ENCODE data around the gene CAMK1G. TPM values are rescaled to one million over a fixed set of nuclear protein-coding genes. Genes with fewer than 3 reads are reported as not detected.
A peak's percentile ranks its signal among the peaks of the same experiment; 100 is the strongest.

CAMK1G gene
- total and polyA plus RNA-seq, 5 donors = 0.07 to 0.20 TPM; not detected in 3

GRCh38 chr1:209643285-209644020 is 59.9 kb downstream of the CAMK1G start:
- intact Hi-C loops (cut with DNase I) = loop anchor here in 1 of 4 donors (5.0 kb wide), 1 partner anchor 44 kb away; no protein-coding TSS in a partner anchor
- H3K4me3 ChIP-seq (ENCODE audit: low read length) = no peak overlapping the region
- H3K27me3 ChIP-seq (ENCODE audit: control insufficient read depth, insufficient read depth) = no peaks in the 10 kb centered on the region
- peak overlapping the region; percentile 81 for H3K27ac ChIP-seq (ENCODE audit: low read length)
- H3K9me3 ChIP-seq (ENCODE audit: control insufficient read depth, low read length) = no peaks in the 10 kb centered on the region
- ATAC-seq (peak; percentile 71 to 80), DNase-seq (peak; percentile 79 to 94 (median 90))
- peaks cover 37% of the 10 kb centered on the region for H3K4me1 ChIP-seq (ENCODE audit: control insufficient read depth, insufficient read depth, low read length)
- WGBS = 3% methylated on average over 2 of the region's 2 CpGs

DNA sequence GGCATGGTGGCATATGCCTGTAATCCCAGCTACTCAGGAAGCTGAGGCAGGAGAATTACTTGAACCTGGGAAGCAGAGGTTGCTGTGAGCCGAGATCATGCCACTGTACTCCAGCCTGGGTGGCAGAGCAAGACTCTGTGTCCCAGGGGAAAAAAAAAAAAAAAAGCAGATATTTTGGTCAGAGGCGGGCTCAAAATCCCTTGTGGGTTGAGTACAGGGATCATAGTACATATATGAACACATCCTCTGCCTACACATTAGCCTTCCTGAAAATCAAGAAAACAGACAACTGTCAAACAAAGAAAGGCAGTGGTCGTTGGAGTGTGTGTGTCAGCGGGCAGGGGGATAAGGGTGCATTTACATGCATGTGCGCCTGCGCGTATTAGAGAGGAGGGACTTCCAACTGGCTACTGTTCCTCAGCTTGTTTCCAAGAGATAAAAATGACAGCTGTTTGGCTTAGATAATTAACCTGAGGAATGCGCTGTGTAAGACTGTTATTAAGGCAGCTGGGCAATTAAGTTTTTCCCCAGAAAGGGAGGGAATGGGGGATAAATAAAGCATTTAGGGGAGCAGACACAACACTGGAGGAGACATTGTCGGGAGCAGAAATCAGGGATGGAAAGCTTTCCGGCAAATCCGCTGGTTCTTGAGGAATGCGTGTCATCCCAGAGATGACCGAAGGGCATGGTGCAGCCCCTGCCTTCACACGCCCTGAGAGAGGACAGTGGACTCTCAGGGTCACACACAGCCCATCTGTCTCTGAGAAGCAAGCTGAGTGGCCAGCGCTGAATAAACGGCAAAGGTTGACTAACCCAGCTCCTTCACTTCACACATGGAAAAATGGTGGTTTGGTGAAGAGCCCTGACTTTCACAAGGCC is 62.3 kb downstream of the CAMK1G start:
- Histone ChIP-seq H3K27ac (ENCODE audit: low read length) (peak overlapping the region; percentile 71), H3K27me3 (ENCODE audit: control insufficient read depth, insufficient read depth) (no peaks in the 10 kb centered on the region), H3K9me3 (ENCODE audit: control insufficient read depth, low read length) (no peaks in the 10 kb centered on the region), H3K4me3 (ENCODE audit: low read length) (no peak overlapping the region), H3K4me1 (ENCODE audit: control insufficient read depth, insufficient read depth, low read length) (peaks cover 43% of the 10 kb centered on the region)
- 39% methylated on average over 16 of the region's 16 CpGs for WGBS
- peak in 2 of 3 donors; percentile 75 to 76 for DNase-seq
- ATAC-seq = peak in 1 of 2 donors; percentile 17
- intact Hi-C loops (cut with DNase I) = no loop called here

DNA sequence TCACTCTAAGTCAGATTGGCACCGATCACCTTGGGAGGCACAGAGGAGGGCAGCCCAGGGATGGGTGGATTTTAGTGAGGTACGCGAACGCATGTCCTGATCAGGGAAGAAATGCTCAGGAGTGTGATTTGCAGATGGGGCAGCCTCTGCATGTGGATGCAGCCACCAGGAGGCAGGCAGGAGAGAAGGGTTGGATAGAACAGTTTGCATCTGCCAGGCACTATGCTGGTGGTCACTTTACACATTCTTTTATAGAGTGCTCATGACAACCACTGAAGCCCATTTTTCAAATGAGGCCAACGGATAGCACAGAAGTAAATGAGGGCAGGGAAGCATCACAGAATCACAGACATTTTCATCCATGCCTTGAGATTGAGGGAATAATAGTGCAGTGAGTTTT is 63.0 kb downstream of the CAMK1G start:
- intact Hi-C loops (cut with DNase I) = no loop called here
- Histone ChIP-seq H3K9me3 (ENCODE audit: control insufficient read depth, low read length) (no peaks in the 10 kb centered on the region), H3K27ac (ENCODE audit: low read length) (peak overlapping the region; percentile 34), H3K4me3 (ENCODE audit: low read length) (no peak overlapping the region), H3K4me1 (ENCODE audit: control insufficient read depth, insufficient read depth, low read length) (peaks cover 45% of the 10 kb centered on the region), H3K27me3 (ENCODE audit: control insufficient read depth, insufficient read depth) (no peaks in the 10 kb centered on the region)
- no peak for ATAC-seq
- WGBS = 92% methylated on average over 5 of the region's 5 CpGs
- no peak for DNase-seq

DNA sequence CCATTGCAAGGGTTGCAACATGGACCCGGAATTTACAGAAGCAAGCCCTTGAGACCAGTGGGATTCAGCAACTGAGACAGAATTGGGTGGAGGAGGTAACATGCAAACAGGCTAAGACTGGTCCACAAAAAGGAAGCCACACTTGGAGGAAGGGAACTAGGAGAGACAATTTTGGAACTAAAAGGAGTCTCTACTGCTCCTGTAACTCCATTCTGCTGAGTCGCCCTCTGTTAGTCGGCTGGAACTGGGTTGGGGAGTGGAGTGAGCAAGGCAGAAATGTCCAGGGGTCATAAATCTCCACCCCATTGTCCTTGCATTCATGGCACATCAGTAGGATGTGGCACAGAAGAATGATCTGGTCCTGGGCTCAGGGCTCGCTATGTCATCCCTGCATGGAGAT is 63.6 kb downstream of the CAMK1G start:
- intact Hi-C loops (cut with DNase I) = no loop called here
- H3K27ac ChIP-seq (ENCODE audit: low read length) = no peak overlapping the region

GRCh38 chr1:209648346-209648745 is 64.8 kb downstream of the CAMK1G start:
- ATAC-seq (no peak), DNase-seq (no peak)
- Histone ChIP-seq H3K27ac (ENCODE audit: low read length) (no peak overlapping the region), H3K9me3 (ENCODE audit: control insufficient read depth, low read length) (no peaks in the 10 kb centered on the region), H3K27me3 (ENCODE audit: control insufficient read depth, insufficient read depth) (no peaks in the 10 kb centered on the region), H3K4me3 (ENCODE audit: low read length) (no peak overlapping the region), H3K4me1 (ENCODE audit: control insufficient read depth, insufficient read depth, low read length) (peaks cover 41% of the 10 kb centered on the region)
- intact Hi-C loops (cut with DNase I) = no loop called here

More for the DNA sequence above, 63.6 kb downstream of the CAMK1G start:
- no peak overlapping the region for H3K4me3 ChIP-seq (ENCODE audit: low read length)
- WGBS = 67% methylated on average over 4 of the region's 4 CpGs
- peaks cover 43% of the 10 kb centered on the region for H3K4me1 ChIP-seq (ENCODE audit: control insufficient read depth, insufficient read depth, low read length)
- ATAC-seq = no peak
- no peaks in the 10 kb centered on the region for H3K27me3 ChIP-seq (ENCODE audit: control insufficient read depth, insufficient read depth)
- no peaks in the 10 kb centered on the region for H3K9me3 ChIP-seq (ENCODE audit: control insufficient read depth, low read length)
- no peak for DNase-seq

DNA sequence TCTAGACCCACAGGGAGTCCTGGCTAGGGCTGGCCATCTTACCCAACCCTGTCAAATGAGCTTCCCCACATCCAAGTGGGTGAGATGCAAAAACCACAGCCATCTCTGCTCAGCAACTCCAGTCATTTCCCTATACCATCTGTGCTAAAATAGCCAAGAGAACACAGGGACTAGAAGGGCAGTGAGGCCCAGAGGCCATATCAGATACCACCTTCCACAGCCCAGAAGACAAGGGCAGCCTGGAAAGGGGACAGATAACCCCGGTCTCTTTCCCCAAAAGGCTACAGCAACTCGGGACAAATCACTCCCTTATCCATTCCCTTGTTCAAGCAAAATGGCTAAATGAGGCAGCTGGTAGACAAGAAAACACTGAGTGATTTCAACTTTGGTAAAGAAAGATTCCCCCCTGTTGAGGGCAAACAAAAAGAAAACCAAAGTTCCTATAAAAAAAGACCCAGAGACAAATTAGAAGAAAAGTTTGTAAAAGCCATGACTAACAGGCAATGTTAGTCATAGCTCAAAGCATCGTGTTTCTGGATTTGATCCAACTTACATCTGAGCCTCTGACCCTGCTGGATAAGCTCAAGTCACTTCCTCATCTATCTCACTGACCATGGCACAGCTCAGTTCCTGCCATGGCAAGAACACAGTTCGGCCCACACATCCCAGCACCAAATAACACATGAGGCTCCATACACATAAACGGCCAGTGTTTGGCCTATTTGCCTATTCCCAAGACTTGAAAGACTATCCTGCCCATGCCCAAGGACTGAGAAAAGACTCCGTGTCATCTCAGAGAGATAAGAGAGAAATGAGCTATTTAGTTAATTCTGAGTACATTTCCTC is 65.6 kb downstream of the CAMK1G start:
- intact Hi-C loops (cut with DNase I) = no loop called here
- 30% methylated on average over 6 of the region's 6 CpGs for WGBS
- Histone ChIP-seq H3K27me3 (ENCODE audit: control insufficient read depth, insufficient read depth) (no peaks in the 10 kb centered on the region), H3K9me3 (ENCODE audit: control insufficient read depth, low read length) (no peaks in the 10 kb centered on the region), H3K4me1 (ENCODE audit: control insufficient read depth, insufficient read depth, low read length) (peaks cover 39% of the 10 kb centered on the region), H3K4me3 (ENCODE audit: low read length) (no peak overlapping the region), H3K27ac (ENCODE audit: low read length) (peak overlapping the region; percentile 32)
- ATAC-seq (peak; percentile 53 to 83), DNase-seq (peak in 1 of 3 donors; percentile 47)

DNA sequence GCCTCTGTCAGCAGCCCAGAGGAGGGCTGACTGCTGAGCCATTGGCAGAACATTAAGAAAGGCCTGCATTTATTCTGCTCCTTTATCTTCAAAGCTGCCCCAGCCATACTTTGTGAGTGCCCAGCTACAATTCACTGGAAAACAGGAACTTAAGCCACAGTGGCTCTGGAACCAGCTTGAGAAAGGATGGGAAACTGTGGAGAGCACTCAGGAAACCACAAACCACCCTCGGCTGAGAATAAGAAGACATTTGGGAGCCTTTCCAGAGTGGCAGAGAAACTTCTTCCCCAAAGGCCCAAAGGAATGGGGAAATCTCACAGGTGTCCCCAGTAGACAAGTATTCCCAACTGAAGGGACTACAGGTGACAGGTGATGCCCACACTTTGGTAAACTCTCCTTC is 66.9 kb downstream of the CAMK1G start:
- 77% methylated on average over 1 of the region's 1 CpG for WGBS
- Histone ChIP-seq H3K9me3 (ENCODE audit: control insufficient read depth, low read length) (no peaks in the 10 kb centered on the region), H3K4me3 (ENCODE audit: low read length) (no peak overlapping the region), H3K4me1 (ENCODE audit: control insufficient read depth, insufficient read depth, low read length) (peaks cover 38% of the 10 kb centered on the region), H3K27ac (ENCODE audit: low read length) (no peak overlapping the region), H3K27me3 (ENCODE audit: control insufficient read depth, insufficient read depth) (no peaks in the 10 kb centered on the region)
- DNase-seq = no peak
- intact Hi-C loops (cut with DNase I) = no loop called here
- no peak for ATAC-seq

GRCh38 chr1:209651138-209651587 is 67.6 kb downstream of the CAMK1G start:
- Histone ChIP-seq H3K4me3 (ENCODE audit: low read length) (no peak overlapping the region), H3K27me3 (ENCODE audit: control insufficient read depth, insufficient read depth) (no peaks in the 10 kb centered on the region), H3K27ac (ENCODE audit: low read length) (no peak overlapping the region), H3K9me3 (ENCODE audit: control insufficient read depth, low read length) (no peaks in the 10 kb centered on the region), H3K4me1 (ENCODE audit: control insufficient read depth, insufficient read depth, low read length) (peaks cover 33% of the 10 kb centered on the region)
- ATAC-seq (peak; percentile 77 to 83), DNase-seq (peak; percentile 85 to 88 (median 87))
- intact Hi-C loops (cut with DNase I) = no loop called here
- 38% methylated on average over 5 of the region's 5 CpGs for WGBS

DNA sequence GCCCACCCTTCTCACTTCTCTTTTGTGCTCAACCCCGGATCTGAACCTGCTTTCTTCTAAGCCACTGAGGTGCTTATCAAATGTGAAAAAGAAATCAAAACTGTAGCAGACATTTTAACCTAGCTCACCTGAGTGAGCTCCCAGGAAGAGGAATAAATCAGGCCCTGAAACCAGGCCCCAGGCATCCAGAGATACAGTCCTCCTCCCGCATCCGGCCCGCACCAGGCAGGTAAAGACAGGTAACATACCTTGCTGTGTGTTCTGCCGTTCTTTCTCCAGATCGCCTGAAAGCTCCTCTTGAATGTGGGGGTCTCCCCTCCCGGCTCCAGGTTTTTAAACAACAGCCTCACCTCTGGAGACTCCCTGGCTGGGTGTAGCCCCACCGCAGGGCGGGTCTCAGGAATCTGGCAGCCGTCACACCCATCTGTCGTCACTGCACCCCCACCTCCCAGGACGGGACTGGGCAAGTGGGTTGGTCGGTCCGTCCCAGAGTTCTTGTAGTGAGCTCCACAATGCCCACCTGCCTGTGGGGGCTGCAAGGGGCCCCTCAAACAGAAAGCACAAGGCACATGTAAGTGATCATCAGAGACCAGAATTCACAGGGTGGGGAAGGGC is 68.7 kb downstream of the CAMK1G start, which contains the start of gene LAMB3:
LAMB3 (minus strand) TSS at position 305 of the 615 bp plus-strand sequence. CDS start 1,481 bp downstream, outside the sequence.
- peak within 1 kb of the TSS; percentile 7 for H3K27ac ChIP-seq (ENCODE audit: low read length)
- ATAC-seq (no peak), DNase-seq (no peak)
- WGBS = 76% methylated on average over 14 of the region's 14 CpGs
- no peaks in the 10 kb centered on the region for H3K27me3 ChIP-seq (ENCODE audit: control insufficient read depth, insufficient read depth)
- no peaks in the 10 kb centered on the region for H3K9me3 ChIP-seq (ENCODE audit: control insufficient read depth, low read length)
- intact Hi-C loops (cut with DNase I) = no loop called here
- peaks cover 22% of the 10 kb centered on the region for H3K4me1 ChIP-seq (ENCODE audit: control insufficient read depth, insufficient read depth, low read length)
- H3K4me3 ChIP-seq (ENCODE audit: low read length) = no peak within 1 kb of the TSS

DNA sequence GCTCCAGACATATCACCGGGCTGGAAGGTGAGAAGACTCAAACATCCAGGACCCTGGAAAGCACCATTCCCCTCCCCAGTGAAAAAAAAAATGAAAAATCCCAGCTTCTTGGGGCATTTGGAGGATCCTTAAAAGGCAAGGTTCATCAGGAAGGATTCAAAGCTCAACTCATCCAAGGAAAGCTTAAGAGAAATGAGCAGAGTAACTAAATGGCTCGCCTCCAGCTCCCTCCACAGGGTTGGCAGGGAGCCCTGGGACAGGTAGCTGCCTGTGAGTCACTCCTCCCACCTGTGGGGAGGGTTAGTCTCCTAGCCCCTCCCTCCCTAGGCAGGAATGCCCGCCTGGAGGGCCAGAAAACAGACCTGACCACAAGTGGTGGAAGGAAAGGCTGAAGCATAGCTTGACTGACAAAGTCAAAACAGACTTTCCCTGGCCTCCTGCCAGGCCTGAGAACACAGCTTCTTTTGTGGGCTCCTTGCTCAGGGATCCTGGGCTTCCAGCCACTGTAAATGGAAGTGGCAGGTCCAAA is 69.4 kb downstream of the CAMK1G start:
- Histone ChIP-seq H3K27ac (ENCODE audit: low read length) (peak overlapping the region; percentile 7), H3K4me3 (ENCODE audit: low read length) (no peak overlapping the region), H3K27me3 (ENCODE audit: control insufficient read depth, insufficient read depth) (no peaks in the 10 kb centered on the region), H3K4me1 (ENCODE audit: control insufficient read depth, insufficient read depth, low read length) (peaks cover 18% of the 10 kb centered on the region), H3K9me3 (ENCODE audit: control insufficient read depth, low read length) (no peaks in the 10 kb centered on the region)
- intact Hi-C loops (cut with DNase I) = no loop called here
- ATAC-seq = peak; percentile 10 to 17
- WGBS = 58% methylated on average over 3 of the region's 3 CpGs
- peak; percentile 84 to 93 (median 90) for DNase-seq

All from right cardiac atrium (tissue), 5 donors.